GM19240 (cell line): ENCODE measurements around the gene LIN28B.
"Not testable (repeated sequence)": the region's sequence is repeated elsewhere in the genome, so short reads cannot be mapped to it uniquely, and the experiment has no call there.

Experiments
- DNase-seq: peaks from one replicate; pipeline ENCODE4 v3.0.0; 2011; ENCODE audit warnings: low spot score; ENCODE audit not compliant: insufficient read length

Gene LIN28B

DNA sequence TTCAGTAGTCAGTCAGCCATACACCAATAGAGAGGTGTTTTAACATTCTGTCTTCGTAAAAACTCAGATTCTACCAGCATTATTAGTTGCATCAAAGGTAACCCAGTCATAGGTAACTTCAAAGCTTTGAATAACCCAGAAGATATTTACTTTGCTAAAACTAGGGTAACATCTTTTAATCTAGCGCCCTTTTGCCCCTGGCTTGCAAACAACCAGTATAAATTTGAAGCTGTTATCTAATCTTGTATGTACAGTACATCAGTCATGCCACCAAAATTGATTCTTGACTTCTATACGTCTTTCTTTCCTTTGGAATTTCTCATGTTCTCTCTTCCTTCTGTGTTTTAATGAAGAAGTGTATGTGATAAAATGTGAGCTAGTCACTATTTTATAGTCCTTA is 109.3 kb downstream of the LIN28B start:
- DNase-seq = no peak

DNA sequence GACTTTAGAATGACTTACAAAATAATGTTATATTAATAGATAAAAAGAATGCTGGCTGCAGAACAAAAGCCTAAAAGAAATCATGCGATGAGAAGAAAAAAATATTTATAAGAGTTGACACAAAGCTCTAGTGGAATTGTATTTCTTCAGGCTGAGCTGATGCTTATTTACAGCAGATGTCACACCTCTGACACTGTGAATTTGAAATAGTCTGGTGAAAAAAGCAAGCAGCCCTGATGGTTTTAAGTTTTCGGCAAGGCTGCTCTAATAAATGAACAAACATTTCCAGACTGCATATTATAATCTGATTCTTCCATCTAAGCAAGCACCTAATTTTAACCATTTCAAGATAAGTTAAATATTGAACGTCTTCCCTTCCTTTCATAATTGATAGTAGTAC is 109.9 kb downstream of the LIN28B start:
- DNase-seq = no peak

- DNase-seq = no peak
These were observed 110.4 kb downstream of the LIN28B start for GRCh38 chr6:105067329-105067728.

DNA sequence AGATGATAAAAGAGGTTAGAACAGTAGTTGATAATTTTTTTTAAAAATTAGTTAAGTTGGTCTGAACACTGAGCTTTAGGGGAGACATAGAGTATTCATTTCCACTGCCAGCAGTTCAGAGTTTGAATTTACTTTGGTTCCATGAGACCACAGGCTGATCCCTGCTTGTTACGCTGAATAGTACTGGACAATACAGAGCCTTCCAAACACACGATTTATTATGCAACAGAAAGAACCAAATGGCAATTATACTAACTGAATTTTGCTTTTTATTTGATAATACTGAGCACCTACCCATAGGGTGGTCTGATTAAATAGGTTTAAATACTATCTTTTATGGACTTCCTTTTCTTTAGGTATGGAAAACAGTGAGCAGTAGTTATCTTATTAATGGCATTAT is 111.5 kb downstream of the LIN28B start:
- no peak for DNase-seq

DNA sequence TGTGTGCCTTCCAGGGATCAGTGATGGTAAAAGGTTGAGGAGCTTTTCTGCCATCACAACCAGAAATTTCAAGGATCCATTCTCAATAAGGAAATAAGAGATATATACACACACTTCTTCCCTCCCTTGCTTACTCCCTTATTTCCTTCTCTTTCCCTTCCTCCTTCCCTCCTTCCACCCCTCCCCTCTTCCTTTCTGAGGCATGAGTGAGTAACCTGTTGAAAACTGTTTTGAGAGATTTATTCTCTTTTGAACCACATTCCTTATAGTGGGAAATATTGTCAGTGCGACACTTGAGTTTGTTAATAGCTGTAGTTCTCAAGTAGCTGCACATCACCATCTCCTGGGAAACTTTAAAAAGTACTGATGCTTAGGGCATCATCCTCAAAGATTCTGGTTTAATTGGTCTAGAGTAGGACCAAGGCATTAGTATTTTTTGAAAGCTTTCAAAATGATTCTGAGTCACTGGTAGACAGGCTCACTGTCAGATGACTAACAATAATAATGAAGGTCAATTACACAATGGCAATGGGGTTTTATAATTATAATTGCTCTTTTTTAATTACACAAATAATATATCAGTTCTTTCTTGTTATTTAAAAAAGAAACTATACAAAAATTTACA is 113.0 kb downstream of the LIN28B start:
- DNase-seq = no peak

- DNase-seq = no peak
These were observed 115.9 kb downstream of the LIN28B start for GRCh38 chr6:105072798-105073199.

- DNase-seq = no peak
These were observed 118.3 kb downstream of the LIN28B start for GRCh38 chr6:105075210-105075609.

GRCh38 chr6:105076418-105076817 is 119.5 kb downstream of the LIN28B start:
- DNase-seq = not testable (repeated sequence)

GRCh38 chr6:105077596-105078385 is 120.9 kb downstream of the LIN28B start:
- no peak for DNase-seq

DNA sequence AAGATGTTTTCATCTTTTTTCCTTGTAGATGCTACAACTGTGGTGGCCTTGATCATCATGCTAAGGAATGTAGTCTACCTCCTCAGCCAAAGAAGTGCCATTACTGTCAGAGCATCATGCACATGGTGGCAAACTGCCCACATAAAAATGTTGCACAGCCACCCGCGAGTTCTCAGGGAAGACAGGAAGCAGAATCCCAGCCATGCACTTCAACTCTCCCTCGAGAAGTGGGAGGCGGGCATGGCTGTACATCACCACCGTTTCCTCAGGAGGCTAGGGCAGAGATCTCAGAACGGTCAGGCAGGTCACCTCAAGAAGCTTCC is 121.4 kb downstream of the LIN28B start:
- DNase-seq = no peak

DNA sequence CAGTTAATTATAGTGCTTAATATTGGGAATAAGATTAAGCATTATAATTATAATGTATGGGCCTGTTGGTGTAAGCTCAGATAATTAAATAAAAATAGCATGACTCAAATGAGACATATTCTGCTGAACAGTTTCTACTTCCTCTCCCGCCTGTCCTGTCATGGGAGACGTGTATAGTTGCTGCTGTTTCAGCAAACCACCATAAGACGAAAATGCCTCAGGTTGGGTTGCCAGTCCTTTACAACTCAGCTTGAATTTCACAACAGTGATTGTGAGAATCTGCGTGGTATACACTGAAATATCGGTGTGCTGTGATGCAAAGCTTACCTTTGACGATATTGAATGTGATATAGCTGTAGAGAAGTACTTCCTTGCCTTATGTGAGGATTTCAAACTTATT is 123.4 kb downstream of the LIN28B start:
- DNase-seq = no peak

GRCh38 chr6:105081662-105082061 is 124.8 kb downstream of the LIN28B start:
- DNase-seq = not testable (repeated sequence)

- DNase-seq = peak; percentile 14
These were observed 130.8 kb downstream of the LIN28B start for GRCh38 chr6:105087571-105088211.

DNA sequence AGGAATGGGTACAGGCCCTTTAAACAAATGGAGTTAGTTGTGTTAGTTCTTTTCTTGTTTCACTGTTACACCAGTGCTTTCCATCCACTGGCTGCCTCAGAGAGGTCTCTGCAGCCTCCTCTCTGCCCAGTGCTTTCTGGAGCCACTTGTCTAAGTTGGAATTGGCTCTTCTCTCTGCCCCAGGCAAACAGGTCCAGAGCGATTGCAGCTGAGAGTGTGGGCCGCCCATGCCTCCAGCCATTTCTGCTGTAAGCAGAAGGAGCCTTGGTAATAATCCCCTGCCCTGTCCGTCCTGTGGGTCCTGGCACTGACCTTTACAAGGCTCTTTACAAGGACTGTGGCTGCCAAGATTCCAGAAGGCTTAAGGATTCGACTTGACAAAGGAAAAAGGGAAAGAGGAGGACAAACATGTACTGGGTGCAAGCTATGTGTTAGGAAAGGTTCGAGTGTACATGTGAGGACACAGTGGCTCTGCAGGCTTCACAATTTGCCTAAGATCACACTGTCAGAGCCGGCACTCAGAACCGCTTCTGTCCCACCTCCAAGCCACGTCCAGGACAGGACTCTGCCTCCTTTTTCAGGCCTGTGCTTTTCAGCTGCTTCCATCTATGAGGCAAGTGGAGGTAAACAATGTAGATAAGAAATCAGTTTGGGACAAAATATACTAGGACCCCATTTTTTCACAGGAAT is 134.4 kb downstream of the LIN28B start:
- no peak for DNase-seq

GRCh38 chr6:105094133-105094640 is 137.3 kb downstream of the LIN28B start:
- no peak for DNase-seq

DNA sequence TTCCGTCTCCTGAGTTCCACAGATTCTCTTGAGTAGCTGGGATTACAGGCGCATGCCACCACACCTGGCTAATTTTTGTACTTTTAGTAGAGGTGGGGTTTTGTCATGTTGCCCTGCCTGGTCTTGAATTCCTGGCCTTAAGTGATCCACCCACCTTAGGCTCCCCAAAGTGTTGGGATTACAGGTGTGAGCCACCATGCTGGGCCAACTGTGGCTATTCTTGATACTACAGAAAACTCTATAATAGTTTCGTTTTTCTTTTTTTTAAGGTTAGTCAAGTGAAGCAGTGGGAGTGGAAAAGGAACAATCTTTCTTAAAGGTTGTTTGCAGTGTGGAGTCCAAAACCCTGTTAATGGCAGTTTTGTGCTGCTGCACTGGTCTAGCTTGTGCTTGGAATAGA is 138.2 kb downstream of the LIN28B start:
- DNase-seq = no peak

DNA sequence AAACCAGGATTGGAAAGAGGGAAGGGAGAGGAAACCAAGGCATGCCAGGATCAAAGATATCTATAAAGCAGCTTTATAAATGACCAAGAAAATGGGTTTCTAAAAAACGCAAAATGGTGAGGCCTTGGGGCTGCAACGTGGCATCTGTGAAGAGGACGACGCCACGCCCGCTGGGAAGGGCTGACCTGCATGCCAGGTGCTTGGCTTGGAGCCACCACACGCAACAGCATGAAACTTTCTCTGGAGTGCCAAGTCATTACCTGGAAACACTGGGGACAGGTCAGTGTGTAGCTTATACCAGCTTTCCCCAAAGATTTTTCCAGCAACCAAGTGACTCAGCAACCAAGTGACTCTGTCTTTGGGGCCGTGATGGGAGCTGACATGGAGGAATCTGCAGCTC is 140.4 kb downstream of the LIN28B start:
- DNase-seq = no peak

DNA sequence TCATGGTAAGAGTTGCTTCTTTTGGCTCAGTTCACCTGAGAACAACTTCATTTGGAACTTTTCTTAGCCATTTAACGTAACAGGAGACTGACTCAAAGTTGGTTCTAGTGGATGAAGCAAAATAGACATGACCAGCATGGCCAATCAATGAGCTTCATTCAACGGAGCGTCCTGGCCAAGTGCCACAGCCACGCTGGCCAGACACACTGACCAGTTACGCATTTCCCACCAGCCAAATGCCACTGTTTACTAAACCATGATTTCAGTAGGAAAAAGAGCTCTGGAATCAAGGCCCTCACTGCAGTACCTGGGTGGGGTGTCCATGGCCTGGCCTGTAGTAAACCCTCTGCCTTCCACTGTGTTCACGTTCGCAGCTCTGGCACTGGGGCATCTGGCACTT is 142.5 kb downstream of the LIN28B start:
- no peak for DNase-seq

GRCh38 chr6:105102186-105102585 is 145.3 kb downstream of the LIN28B start:
- no peak for DNase-seq

DNA sequence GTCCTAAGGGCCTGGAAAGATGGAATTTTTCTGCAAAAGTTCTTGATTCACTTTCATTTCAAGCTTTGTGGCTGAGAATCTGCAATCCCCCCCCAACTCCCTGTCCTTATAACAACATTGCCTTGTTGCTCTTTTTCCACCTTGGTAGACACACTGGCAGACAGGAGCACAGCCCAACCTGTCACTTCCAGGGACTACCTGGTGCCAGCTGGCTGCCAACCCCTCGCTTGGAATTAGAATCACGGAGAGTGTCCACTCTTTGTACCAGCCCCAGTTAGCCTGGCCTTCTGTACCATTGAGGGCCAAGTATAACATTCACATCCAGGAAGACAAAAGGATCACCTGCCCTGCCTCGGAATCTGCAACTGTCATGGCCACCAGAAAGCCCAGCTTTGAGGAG is 148.2 kb downstream of the LIN28B start:
- no peak for DNase-seq

GRCh38 chr6:105106260-105106659 is 149.4 kb downstream of the LIN28B start:
- no peak for DNase-seq

- no peak for DNase-seq
These were observed 150.3 kb downstream of the LIN28B start for GRCh38 chr6:105107207-105107606.
